A673 (cell line): ENCODE data around the gene PRR5.

Experiments
- EZH2 ChIP-seq: fragments of 200-600 bp; sonication (generic); IDR thresholded peaks from 2 replicates; pipeline ENCODE4 v1.6.1; 2017; ENCODE audit warnings: borderline replicate concordance, low read depth, mild to moderate bottlenecking, mixed read lengths, antibody characterized with exemption, low read length; ENCODE audit not compliant: poor library complexity, severe bottlenecking
- TF ChIP-seq, protein P1 (sequence below): fragments of 300-800, 200-600 bp; sonication (generic); conservative IDR thresholded peaks from 2 replicates; pipeline ENCODE4 v1.5.1; 2017; ENCODE audit warnings: low read depth, mild to moderate bottlenecking, antibody characterized with exemption, low read length, moderate library complexity, mixed read lengths

DNA sequence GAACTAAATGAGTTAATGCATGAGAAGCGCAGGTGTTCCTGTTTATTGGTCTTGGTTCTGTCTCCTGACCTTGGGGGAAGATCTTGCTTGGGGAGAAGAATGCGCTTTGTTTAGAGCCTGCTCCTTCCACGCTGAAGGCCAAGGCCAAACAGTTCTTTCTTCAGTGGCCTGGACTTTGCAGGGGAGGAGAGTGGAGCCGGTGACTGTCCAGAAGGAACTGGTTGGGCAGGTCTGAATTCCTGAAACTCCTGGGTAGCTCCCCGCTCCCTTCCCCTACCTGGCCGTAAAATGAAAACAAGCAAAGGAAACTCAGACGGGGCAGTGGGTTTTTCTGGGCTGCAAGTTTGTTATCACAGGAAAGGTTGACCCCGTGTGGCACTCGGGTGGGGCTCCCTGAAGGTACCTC lies 54.0 kb downstream of the PRR5 start:
- TF ChIP-seq, protein P1, sequence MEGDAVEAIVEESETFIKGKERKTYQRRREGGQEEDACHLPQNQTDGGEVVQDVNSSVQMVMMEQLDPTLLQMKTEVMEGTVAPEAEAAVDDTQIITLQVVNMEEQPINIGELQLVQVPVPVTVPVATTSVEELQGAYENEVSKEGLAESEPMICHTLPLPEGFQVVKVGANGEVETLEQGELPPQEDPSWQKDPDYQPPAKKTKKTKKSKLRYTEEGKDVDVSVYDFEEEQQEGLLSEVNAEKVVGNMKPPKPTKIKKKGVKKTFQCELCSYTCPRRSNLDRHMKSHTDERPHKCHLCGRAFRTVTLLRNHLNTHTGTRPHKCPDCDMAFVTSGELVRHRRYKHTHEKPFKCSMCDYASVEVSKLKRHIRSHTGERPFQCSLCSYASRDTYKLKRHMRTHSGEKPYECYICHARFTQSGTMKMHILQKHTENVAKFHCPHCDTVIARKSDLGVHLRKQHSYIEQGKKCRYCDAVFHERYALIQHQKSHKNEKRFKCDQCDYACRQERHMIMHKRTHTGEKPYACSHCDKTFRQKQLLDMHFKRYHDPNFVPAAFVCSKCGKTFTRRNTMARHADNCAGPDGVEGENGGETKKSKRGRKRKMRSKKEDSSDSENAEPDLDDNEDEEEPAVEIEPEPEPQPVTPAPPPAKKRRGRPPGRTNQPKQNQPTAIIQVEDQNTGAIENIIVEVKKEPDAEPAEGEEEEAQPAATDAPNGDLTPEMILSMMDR, result no peak
- no peak for TF ChIP-seq EZH2
